ENCODE results near the gene TMEM131L. TPM values are rescaled to one million over a fixed set of nuclear protein-coding genes. Genes with fewer than 3 reads are reported as not detected.

TMEM131L gene
- total and polyA plus RNA-seq, 2 donors (not counting 3 experiments of a cell fraction or from before 2014, with no cell fraction given) = 7.7 to 21.2 TPM

GRCh38 chr4:153539422-153539821 lies 73.3 kb downstream of the TMEM131L start:
- dilution Hi-C loops (cut with MboI; ENCODE audit: extremely low pct_ligation_motif_present, low sequenced_read_pairs) = no loop called here
- CTCF ChIA-PET = interaction anchor here (2.6 kb wide), 1 partner anchor 8 kb away, joined by 9 read pairs; no protein-coding TSS in a partner anchor

More at GRCh38 chr4:153539422-153539821, 73.3 kb downstream of the TMEM131L start:
- H3K9ac ChIP-seq (replicated peaks; ENCODE audit: extremely low read depth, insufficient read depth, low read length) = no peak overlapping the region
- no peaks in the 10 kb centered on the region for H3K9me1 ChIP-seq (replicated peaks; ENCODE audit: control insufficient read depth, extremely low read depth, insufficient read depth, low read length)
- no peaks in the 10 kb centered on the region for H3K4me1 ChIP-seq (ENCODE audit: control insufficient read depth, extremely low read depth, insufficient read depth, low read length)
- H3K9me3 ChIP-seq (replicated peaks; ENCODE audit: control insufficient read depth, insufficient read depth, low read length) = no peaks in the 10 kb centered on the region
- H3K79me2 ChIP-seq (ENCODE audit: control insufficient read depth, insufficient read depth, low read length) = no peaks in the 10 kb centered on the region
- no peak overlapping the region for H3K4me2 ChIP-seq (ENCODE audit: insufficient read depth, low read length)
- intact Hi-C loops (cut with micrococcal nuclease) = no loop called here
- DNase-seq (ENCODE audit: low read depth, low spot score) = no peak
- H3K27ac ChIP-seq (ENCODE audit: insufficient read depth, low read depth, low read length) = no peak overlapping the region
- H3K27me3 ChIP-seq (ENCODE audit: control insufficient read depth in 2 of 2, insufficient read depth in 2 of 2, low read length in 2 of 2) = no peaks in the 10 kb centered on the region
- H2AFZ ChIP-seq (ENCODE audit: low read depth, low read length) = no peak overlapping the region
- H3K36me3 ChIP-seq (ENCODE audit: control insufficient read depth in 2 of 2, extremely low read depth in 1 of 2, insufficient read depth in 2 of 2, low read length in 2 of 2) = no peaks in the 10 kb centered on the region
- no peak overlapping the region for H3K4me3 ChIP-seq (replicated peaks in 1 of 3; ENCODE audit: insufficient read depth in 1 of 3, low read depth in 1 of 3, low read length in 3 of 3)
- no TSS peak for BruUV-seq (replicated peaks)
- no peak for FAIRE-seq
- no peaks in the 10 kb centered on the region for H4K20me1 ChIP-seq (replicated peaks; ENCODE audit: control insufficient read depth, extremely low read depth, insufficient read depth, low read length)
- POLR2A ChIA-PET = no interaction called here
- TF ChIP-seq, protein P1, sequence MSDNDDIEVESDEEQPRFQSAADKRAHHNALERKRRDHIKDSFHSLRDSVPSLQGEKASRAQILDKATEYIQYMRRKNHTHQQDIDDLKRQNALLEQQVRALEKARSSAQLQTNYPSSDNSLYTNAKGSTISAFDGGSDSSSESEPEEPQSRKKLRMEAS (IDR thresholded peaks at IDR 0.05; ENCODE audit: insufficient read depth, insufficient read length) = no peak
- no peak for TF ChIP-seq FOS (IDR thresholded peaks at IDR 0.05; ENCODE audit: borderline replicate concordance, insufficient read depth, low read length)
- TF ChIP-seq CTCF (IDR thresholded peaks at IDR 0.05; ENCODE audit: extremely low read depth in 1 of 2, insufficient read depth in 1 of 2, low read depth in 1 of 2, low read length in 2 of 2) = no peak
- no peak for TF ChIP-seq JUN (IDR thresholded peaks at IDR 0.05; ENCODE audit: borderline replicate concordance, insufficient read depth, insufficient read length, low read depth)
- TF ChIP-seq POLR2A (IDR thresholded peaks at IDR 0.05; ENCODE audit: low read depth, low read length) = no peak
- no peak for TF ChIP-seq EZH2 (IDR thresholded peaks at IDR 0.05; ENCODE audit: borderline replicate concordance, low read depth, low read length, severe bottlenecking)
- no peak for TF ChIP-seq POLR2AphosphoS5 (IDR thresholded peaks at IDR 0.05; ENCODE audit: insufficient read depth, low read depth, low read length)
- no peak for TF ChIP-seq MYC (IDR thresholded peaks at IDR 0.05; ENCODE audit: low read depth, low read length)
- no peak for TF ChIP-seq GATA2 (IDR thresholded peaks at IDR 0.05; ENCODE audit: insufficient read depth, insufficient read length, low read depth, low read length)

Measured in endothelial cell of umbilical vein (primary cell).